Stimulated activated naive B cell treated with anti-CD40 and anti-IgM and Interleukin-4, amounts not matched to agents 10 μg/mL and 1 μg/mL and 100 μg/mL, for 72 hours (primary cell): ENCODE measurements around the gene SLC66A1.

Experiments
- ATAC-seq, 2 donors: fragments of 150-1000 bp; cut with Tn5 transposase; replicated peaks; 2 replicates each; pipeline ENCODE4 v1.10.0; 2021; ENCODE audit warnings: moderate library complexity in 1 of 2
- DNase-seq: peaks from one replicate; pipeline ENCODE4 v3.0.0; 2021
- H3K27ac Mint-ChIP-seq: one replicate; pipeline ENCODE4 v1.8.0; 2022; ENCODE audit warnings: mild to moderate bottlenecking, mixed read lengths
- H3K27me3 Mint-ChIP-seq, 2 donors: one replicate each; pipeline ENCODE4 v1.8.0; 2022; ENCODE audit warnings: mixed read lengths in 2 of 2
- H3K36me3 Mint-ChIP-seq, 2 donors: one replicate each; pipeline ENCODE4 v1.8.0; 2022; ENCODE audit warnings: mixed read lengths in 2 of 2, mild to moderate bottlenecking in 1 of 2
- H3K4me1 Mint-ChIP-seq, 2 donors: one replicate each; pipeline ENCODE4 v1.8.0; 2022; ENCODE audit warnings: mixed read lengths in 2 of 2, mild to moderate bottlenecking in 1 of 2
- H3K4me3 Mint-ChIP-seq, 2 donors: one replicate each; pipeline ENCODE4 v1.8.0; 2022; ENCODE audit warnings: mild to moderate bottlenecking in 2 of 2, mixed read lengths in 2 of 2, moderate library complexity in 1 of 2
- H3K9me3 Mint-ChIP-seq, 2 donors: one replicate each; pipeline ENCODE4 v1.8.0; 2022; ENCODE audit warnings: mixed read lengths in 2 of 2, mild to moderate bottlenecking in 1 of 2

The SLC66A1 gene

DNA sequence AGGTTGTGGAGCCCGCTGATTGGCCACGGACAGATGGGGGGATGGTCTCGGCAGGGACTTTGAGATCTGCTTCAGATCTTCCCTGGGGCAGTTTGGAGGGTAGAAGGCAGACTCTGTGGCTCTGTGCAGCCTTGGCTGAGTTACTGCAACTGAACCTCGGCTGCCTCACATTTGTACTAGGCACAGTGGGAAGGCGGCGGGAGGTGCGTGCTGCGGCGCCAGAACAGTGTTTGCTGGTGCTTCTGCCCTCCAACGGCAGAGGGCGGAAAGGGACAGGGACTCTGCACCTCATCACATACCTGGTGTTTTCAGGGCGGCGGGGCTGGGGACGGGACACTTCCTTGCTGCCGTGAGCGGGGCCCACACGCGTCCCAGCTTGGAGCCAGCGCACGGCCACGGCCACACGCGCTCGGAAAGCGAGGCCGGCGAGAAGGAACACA lies 26.2 kb downstream of the SLC66A1 start:
- no peak overlapping the region for H3K4me3 Mint-ChIP-seq

GRCh38 chr1:19339214-19339861 lies 27.2 kb downstream of the SLC66A1 start:
- Mint-ChIP-seq H3K4me3 (no peak overlapping the region), H3K36me3 (peaks cover 44 to 68% of the 10 kb centered on the region in 2 donors), H3K4me1 (peaks cover 24 to 36% of the 10 kb centered on the region in 2 donors), H3K27me3 (no peaks in the 10 kb centered on the region), H3K9me3 (no peaks in the 10 kb centered on the region), H3K27ac (peak overlapping the region; percentile 25)
- DNase-seq (no peak), ATAC-seq (no peak)

More for the DNA sequence above, 26.2 kb downstream of the SLC66A1 start:
- ATAC-seq (no peak), DNase-seq (no peak)
- H3K27me3 Mint-ChIP-seq = no peaks in the 10 kb centered on the region
- H3K27ac Mint-ChIP-seq = peak overlapping the region; percentile 31
- no peaks in the 10 kb centered on the region for H3K9me3 Mint-ChIP-seq
- peaks cover 41 to 66% of the 10 kb centered on the region in 2 donors for H3K36me3 Mint-ChIP-seq
- H3K4me1 Mint-ChIP-seq = peaks cover 23 to 35% of the 10 kb centered on the region in 2 donors

GRCh38 chr1:19340387-19340937 lies 28.3 kb downstream of the SLC66A1 start:
- H3K9me3 Mint-ChIP-seq = no peaks in the 10 kb centered on the region
- peaks cover 48 to 76% of the 10 kb centered on the region in 2 donors for H3K36me3 Mint-ChIP-seq
- peak overlapping the region; percentile 62 for H3K27ac Mint-ChIP-seq
- H3K27me3 Mint-ChIP-seq = no peaks in the 10 kb centered on the region
- no peak for ATAC-seq
- H3K4me1 Mint-ChIP-seq = peaks cover 28 to 40% of the 10 kb centered on the region in 2 donors
- H3K4me3 Mint-ChIP-seq = no peak overlapping the region
- DNase-seq = no peak

GRCh38 chr1:19341201-19342061 lies 29.3 kb downstream of the SLC66A1 start:
- Mint-ChIP-seq H3K4me3 (no peak overlapping the region), H3K36me3 (peaks cover 55 to 76% of the 10 kb centered on the region in 2 donors), H3K27me3 (no peaks in the 10 kb centered on the region), H3K4me1 (peaks cover 21 to 39% of the 10 kb centered on the region in 2 donors), H3K9me3 (no peaks in the 10 kb centered on the region), H3K27ac (no peak overlapping the region)
- DNase-seq (peak; percentile 51), ATAC-seq (peak; percentile 70)

- no peak for DNase-seq
- H3K4me1 Mint-ChIP-seq = peaks cover 16 to 34% of the 10 kb centered on the region in 2 donors
- H3K27ac Mint-ChIP-seq = peak overlapping the region; percentile 66
- ATAC-seq = no peak
- peaks cover 53 to 70% of the 10 kb centered on the region in 2 donors for H3K36me3 Mint-ChIP-seq
- no peaks in the 10 kb centered on the region for H3K9me3 Mint-ChIP-seq
- H3K27me3 Mint-ChIP-seq = no peaks in the 10 kb centered on the region
- no peak overlapping the region for H3K4me3 Mint-ChIP-seq
Observed at GRCh38 chr1:19342062-19342750, 30.1 kb downstream of the SLC66A1 start.

GRCh38 chr1:19342894-19343616 lies 30.9 kb downstream of the SLC66A1 start:
- Mint-ChIP-seq H3K36me3 (peaks cover 45 to 62% of the 10 kb centered on the region in 2 donors), H3K9me3 (no peaks in the 10 kb centered on the region), H3K4me1 (peaks cover 18 to 36% of the 10 kb centered on the region in 2 donors), H3K27ac (peak overlapping the region; percentile 66), H3K4me3 (no peak overlapping the region), H3K27me3 (no peaks in the 10 kb centered on the region)
- no peak for DNase-seq
- no peak for ATAC-seq

DNA sequence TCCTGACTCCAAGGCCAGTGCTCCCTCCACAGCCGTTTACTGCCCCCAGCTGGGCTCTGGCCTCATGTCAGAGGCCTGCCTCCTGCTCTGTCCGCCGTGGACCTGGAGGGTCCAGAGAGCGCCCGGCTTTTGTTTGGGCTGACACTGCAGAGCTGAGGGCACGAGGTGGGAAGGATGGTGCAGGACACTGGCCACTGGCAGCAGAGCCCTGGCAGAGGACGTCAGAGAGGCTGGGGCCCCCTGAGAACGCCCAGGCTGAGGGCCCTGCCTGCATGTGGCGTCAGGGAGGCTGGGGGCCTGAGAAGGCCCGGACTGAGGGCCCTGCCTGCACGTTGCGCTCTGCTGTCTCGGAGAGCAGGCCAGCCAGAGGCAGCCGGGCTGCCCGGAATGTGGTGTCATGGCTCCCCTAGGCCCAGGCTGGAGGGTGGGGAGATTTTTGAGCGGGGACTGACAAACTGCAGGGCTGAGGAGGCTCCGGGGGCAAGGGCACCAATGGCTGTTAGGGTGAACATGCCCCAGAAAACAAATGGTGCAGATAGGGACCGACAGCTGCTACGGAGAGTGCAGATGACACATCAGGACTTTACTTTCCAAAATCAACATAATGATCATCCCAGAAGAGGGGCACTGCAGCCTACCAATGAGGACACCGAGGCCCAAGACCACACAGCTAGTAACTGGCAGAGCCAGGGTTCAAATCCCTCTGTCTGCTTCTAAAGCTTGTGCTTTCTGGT lies 31.7 kb downstream of the SLC66A1 start:
- no peak for ATAC-seq
- H3K9me3 Mint-ChIP-seq = no peaks in the 10 kb centered on the region
- H3K27me3 Mint-ChIP-seq = no peaks in the 10 kb centered on the region
- H3K4me3 Mint-ChIP-seq = no peak overlapping the region
- H3K36me3 Mint-ChIP-seq = peaks cover 47 to 64% of the 10 kb centered on the region in 2 donors
- no peak overlapping the region for H3K27ac Mint-ChIP-seq
- no peak for DNase-seq
- peaks cover 23 to 43% of the 10 kb centered on the region in 2 donors for H3K4me1 Mint-ChIP-seq

DNA sequence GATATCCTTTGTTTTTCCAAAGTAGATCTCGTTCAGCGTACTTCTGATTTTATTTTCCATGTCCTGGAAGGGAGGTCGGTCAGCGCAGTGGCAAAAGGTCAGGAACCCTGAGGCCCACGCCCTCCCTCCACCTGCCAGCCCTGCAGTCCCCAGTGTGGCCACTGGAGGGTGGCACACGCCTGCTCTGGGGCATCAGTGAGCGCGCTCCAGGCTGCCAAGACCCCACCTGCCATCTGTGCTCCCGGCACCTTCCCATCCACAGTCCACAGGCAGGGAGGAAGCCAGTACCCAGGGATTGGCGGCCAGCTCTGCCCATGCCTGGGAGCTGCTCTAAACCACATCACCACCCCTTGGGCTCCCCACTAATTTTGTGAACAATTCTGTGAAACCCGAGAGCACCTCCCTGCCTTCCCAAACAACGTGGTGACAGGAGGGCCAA lies 32.3 kb downstream of the SLC66A1 start:
- H3K4me1 Mint-ChIP-seq = peaks cover 25 to 49% of the 10 kb centered on the region in 2 donors
- no peaks in the 10 kb centered on the region for H3K9me3 Mint-ChIP-seq
- no peak overlapping the region for H3K4me3 Mint-ChIP-seq
- no peaks in the 10 kb centered on the region for H3K27me3 Mint-ChIP-seq
- peaks cover 49 to 64% of the 10 kb centered on the region in 2 donors for H3K36me3 Mint-ChIP-seq
- DNase-seq (no peak), ATAC-seq (peak; percentile 48 to 50)
- H3K27ac Mint-ChIP-seq = no peak overlapping the region

DNA sequence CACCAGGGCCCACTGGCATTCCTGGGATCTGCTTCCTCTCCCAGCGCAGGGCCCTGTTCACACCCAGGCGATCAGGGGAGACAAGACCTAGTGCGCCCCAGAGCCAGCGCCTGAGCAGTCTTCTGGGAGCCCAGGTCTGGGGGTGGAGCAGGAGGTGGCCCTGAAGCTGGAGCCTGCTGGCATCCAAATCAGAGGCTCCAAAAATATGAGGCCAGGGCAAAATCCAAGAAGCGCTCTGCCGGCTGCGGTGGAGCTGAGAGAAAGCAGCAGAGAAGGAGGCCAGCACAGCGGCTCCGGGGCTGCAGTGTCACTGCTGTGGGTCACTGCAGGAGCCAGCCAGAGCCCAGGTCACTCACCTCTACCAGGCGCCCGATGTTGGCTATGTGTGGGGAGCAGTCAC lies 32.7 kb downstream of the SLC66A1 start:
- Mint-ChIP-seq H3K27me3 (no peaks in the 10 kb centered on the region), H3K4me1 (peaks cover 25 to 52% of the 10 kb centered on the region in 2 donors), H3K4me3 (no peak overlapping the region), H3K9me3 (no peaks in the 10 kb centered on the region), H3K27ac (no peak overlapping the region), H3K36me3 (peaks cover 49 to 65% of the 10 kb centered on the region in 2 donors)
- ATAC-seq = no peak
- DNase-seq = no peak

GRCh38 chr1:19345391-19345790 lies 33.3 kb downstream of the SLC66A1 start:
- DNase-seq (no peak), ATAC-seq (no peak)
- Mint-ChIP-seq H3K27ac (no peak overlapping the region), H3K27me3 (no peaks in the 10 kb centered on the region), H3K36me3 (peaks cover 53 to 69% of the 10 kb centered on the region in 2 donors), H3K4me3 (no peak overlapping the region), H3K4me1 (peaks cover 27 to 57% of the 10 kb centered on the region in 2 donors), H3K9me3 (no peaks in the 10 kb centered on the region)

GRCh38 chr1:19346026-19346425 lies 33.9 kb downstream of the SLC66A1 start:
- DNase-seq (no peak), ATAC-seq (no peak)
- Mint-ChIP-seq H3K9me3 (no peaks in the 10 kb centered on the region), H3K4me3 (no peak overlapping the region), H3K27ac (peak overlapping the region; percentile 85), H3K36me3 (peaks cover 49 to 63% of the 10 kb centered on the region in 2 donors), H3K27me3 (no peaks in the 10 kb centered on the region), H3K4me1 (peaks cover 27 to 57% of the 10 kb centered on the region in 2 donors)

- Mint-ChIP-seq H3K4me3 (no peak overlapping the region), H3K4me1 (peaks cover 22 to 50% of the 10 kb centered on the region in 2 donors), H3K27me3 (no peaks in the 10 kb centered on the region), H3K27ac (peak overlapping the region; percentile 21), H3K36me3 (peaks cover 39 to 57% of the 10 kb centered on the region in 2 donors), H3K9me3 (no peaks in the 10 kb centered on the region)
- DNase-seq = no peak
- peak; percentile 69 to 81 for ATAC-seq
Observed at GRCh38 chr1:19347533-19348172, 35.5 kb downstream of the SLC66A1 start.
